Common myeloid progenitor, CD34-positive (primary cell): ENCODE measurements around the gene FLNB.

ENCODE experiments used
- CTCF ChIA-PET: fragments of 350-600 bp; sonication (Branson Sonifier 250); formaldehyde crosslinking; loops from one replicate; lab custom pipeline; 2021; ENCODE audit warnings: antibody characterized with exemption; lab: Charles Lee
- POLR2A ChIA-PET: fragments of 350-600 bp; sonication (Branson Sonifier 250); formaldehyde crosslinking; loops from one replicate; lab custom pipeline; 2021; ENCODE audit warnings: antibody characterized with exemption; lab: Charles Lee
- DNase-seq, 3 donors: peaks; one replicate each; pipeline versions ENCODE4 v3.0.0 to v3.0.0-alpha.2; 2013
- H3K27ac ChIP-seq, 2 experiments: 1 replicate in 1 of 2; 2 replicates in 1 of 2; pipeline ENCODE4 v1.7.0; 2013; ENCODE audit warnings: inconsistent platforms in 2 of 2, low read length in 2 of 2, mild to moderate bottlenecking in 2 of 2, low read depth in 1 of 2, moderate library complexity in 1 of 2; ENCODE audit not compliant: severe bottlenecking in 2 of 2, insufficient read depth in 1 of 2, poor library complexity in 1 of 2
- H3K27me3 ChIP-seq, 5 experiments: replicated peaks in 2 of 5; 1 replicate in 3 of 5; 2 replicates in 2 of 5; pipeline versions ENCODE4 v1.6.1 to v1.7.0; 2013; ENCODE audit warnings: low read length in 4 of 5, mild to moderate bottlenecking in 2 of 5, moderate library complexity in 2 of 5, inconsistent platforms in 1 of 5; ENCODE audit not compliant: insufficient read depth in 5 of 5, control insufficient read depth in 4 of 5
- H3K36me3 ChIP-seq, 4 experiments: 1 replicate in 2 of 4; 2 replicates in 2 of 4; pipeline versions ENCODE4 v1.6.1 to v1.7.0; 2013; ENCODE audit warnings: low read length in 3 of 4, control low read depth in 1 of 4, mild to moderate bottlenecking in 1 of 4; ENCODE audit not compliant: control insufficient read depth in 4 of 4, insufficient read depth in 4 of 4
- H3K4me1 ChIP-seq, 4 experiments: 1 replicate in 3 of 4; 2 replicates in 1 of 4; pipeline versions ENCODE4 v1.6.1 to v1.7.1; 2013; ENCODE audit warnings: low read length in 3 of 4, mild to moderate bottlenecking in 3 of 4, control low read depth in 1 of 4, inconsistent platforms in 1 of 4, moderate library complexity in 1 of 4; ENCODE audit not compliant: control insufficient read depth in 4 of 4, insufficient read depth in 4 of 4; ENCODE audit errors: control extremely low read depth in 1 of 4
- H3K4me3 ChIP-seq, 7 experiments: 1 replicate in 4 of 7; 2 replicates in 3 of 7; pipeline versions ENCODE4 v1.5.1 to v1.7.0; 2013; ENCODE audit warnings: mild to moderate bottlenecking in 7 of 7, low read length in 6 of 7, moderate library complexity in 6 of 7, inconsistent platforms in 2 of 7, low read depth in 2 of 7, control low read depth in 1 of 7; ENCODE audit not compliant: insufficient read depth in 4 of 7, control insufficient read depth in 1 of 7; ENCODE audit errors: extremely low read depth in 1 of 7
- H3K9me3 ChIP-seq, 5 experiments: 1 replicate in 4 of 5; 2 replicates in 1 of 5; pipeline versions ENCODE4 v1.6.1 to v1.7.1; 2013; ENCODE audit warnings: low read length in 4 of 5, mild to moderate bottlenecking in 2 of 5, inconsistent platforms in 1 of 5, low read depth in 1 of 5, moderate library complexity in 1 of 5; ENCODE audit not compliant: control insufficient read depth in 4 of 5, insufficient read depth in 2 of 5; ENCODE audit errors: control extremely low read depth in 1 of 5
- WGBS: methylation state at CpG from one replicate; pipeline ENCODE4 v1.1.5; 2013; ENCODE audit not compliant: insufficient coverage; 5-methylcytosine and 5-hydroxymethylcytosine counted together

Gene FLNB

DNA sequence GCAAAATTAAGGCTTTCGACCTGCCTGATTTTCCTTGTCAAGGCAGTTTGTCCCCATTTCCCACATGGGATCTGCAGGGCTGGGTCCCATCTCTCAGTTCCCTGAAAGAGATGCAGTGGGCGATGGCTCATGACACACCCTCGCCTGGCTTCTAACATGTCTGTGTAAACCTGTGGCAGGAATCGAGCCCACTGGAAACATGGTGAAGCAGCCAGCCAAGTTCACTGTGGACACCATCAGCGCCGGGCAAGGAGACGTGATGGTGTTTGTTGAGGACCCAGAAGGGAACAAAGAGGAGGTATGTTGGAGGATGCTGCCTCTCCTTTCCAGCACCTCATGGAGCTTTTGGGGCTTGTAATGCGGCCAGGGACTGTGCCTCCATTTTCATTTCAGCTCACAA lies 86.4 kb downstream of the FLNB start:
- Histone ChIP-seq H3K36me3 (peaks cover 5 to 53% (median 19%) of the 10 kb centered on the region in 4 experiments), H3K4me1 (no peaks in the 10 kb centered on the region), H3K4me3 (no peak overlapping the region), H3K27me3 (no peaks in the 10 kb centered on the region), H3K9me3 (no peaks in the 10 kb centered on the region), H3K27ac (no peak overlapping the region)
- ChIA-PET CTCF (no interaction called here), POLR2A (no interaction called here)
- DNase-seq: no peak
- WGBS: 98% methylated on average over 6 of the region's 8 CpGs

DNA sequence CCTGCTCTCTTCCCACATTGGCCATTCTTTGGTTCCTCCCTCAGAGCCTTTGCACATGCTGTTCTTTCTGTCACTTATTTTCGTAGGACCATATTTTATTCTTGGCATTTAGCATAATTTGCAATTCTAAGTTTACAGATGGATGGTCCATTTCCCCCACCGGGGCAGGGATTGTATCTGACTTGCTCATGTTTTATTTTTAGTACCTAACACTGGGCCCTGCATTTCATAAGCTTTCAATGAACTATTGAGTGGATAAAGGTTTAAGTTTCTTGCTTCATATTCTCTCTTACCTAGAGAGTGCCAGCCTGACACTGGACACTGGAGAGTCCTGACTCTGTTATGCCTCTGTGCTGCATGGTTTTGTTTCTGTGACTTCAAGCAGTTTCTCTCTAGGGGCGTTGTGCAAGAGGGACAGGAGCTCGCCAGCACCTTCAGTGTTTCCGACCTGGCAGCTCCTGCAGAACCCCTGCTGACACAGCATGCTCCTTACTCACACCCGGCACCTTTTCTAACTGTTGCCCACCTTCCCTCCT lies 87.4 kb downstream of the FLNB start:
- CTCF ChIA-PET: interaction anchor here (0.9 kb wide), 1 partner anchor 12 kb away, joined by 4 read pairs; no protein-coding TSS in a partner anchor
- 96% methylated on average over 5 of the region's 6 CpGs for WGBS
- Histone ChIP-seq H3K36me3 (peaks cover 5 to 60% (median 20%) of the 10 kb centered on the region in 4 experiments), H3K9me3 (no peaks in the 10 kb centered on the region), H3K27ac (no peak overlapping the region), H3K27me3 (no peaks in the 10 kb centered on the region), H3K4me3 (no peak overlapping the region), H3K4me1 (no peaks in the 10 kb centered on the region)
- POLR2A ChIA-PET: no interaction called here
- DNase-seq: no peak

DNA sequence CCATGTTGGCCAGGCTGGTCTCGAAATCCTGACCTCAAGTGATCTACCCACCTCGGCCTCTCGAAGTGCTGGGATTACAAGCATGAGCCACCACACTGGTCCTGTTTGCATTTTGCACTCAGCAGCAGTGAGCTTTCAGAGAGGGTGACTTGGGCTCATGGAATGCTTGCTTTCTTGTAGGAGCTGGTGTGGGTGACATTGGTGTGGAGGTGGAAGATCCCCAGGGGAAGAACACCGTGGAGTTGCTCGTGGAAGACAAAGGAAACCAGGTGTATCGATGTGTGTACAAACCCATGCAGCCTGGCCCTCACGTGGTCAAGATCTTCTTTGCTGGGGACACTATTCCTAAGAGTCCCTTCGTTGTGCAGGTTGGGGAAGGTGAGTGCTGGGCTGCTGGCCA lies 90.3 kb downstream of the FLNB start:
- no peak for DNase-seq
- Histone ChIP-seq H3K4me3 (no peak overlapping the region), H3K9me3 (no peaks in the 10 kb centered on the region), H3K27ac (no peak overlapping the region), H3K27me3 (no peaks in the 10 kb centered on the region), H3K36me3 (peaks cover 12 to 82% (median 37%) of the 10 kb centered on the region in 4 experiments), H3K4me1 (no peaks in the 10 kb centered on the region)
- WGBS: 94% methylated on average over 7 of the region's 8 CpGs
- POLR2A ChIA-PET: no interaction called here
- CTCF ChIA-PET: no interaction called here

DNA sequence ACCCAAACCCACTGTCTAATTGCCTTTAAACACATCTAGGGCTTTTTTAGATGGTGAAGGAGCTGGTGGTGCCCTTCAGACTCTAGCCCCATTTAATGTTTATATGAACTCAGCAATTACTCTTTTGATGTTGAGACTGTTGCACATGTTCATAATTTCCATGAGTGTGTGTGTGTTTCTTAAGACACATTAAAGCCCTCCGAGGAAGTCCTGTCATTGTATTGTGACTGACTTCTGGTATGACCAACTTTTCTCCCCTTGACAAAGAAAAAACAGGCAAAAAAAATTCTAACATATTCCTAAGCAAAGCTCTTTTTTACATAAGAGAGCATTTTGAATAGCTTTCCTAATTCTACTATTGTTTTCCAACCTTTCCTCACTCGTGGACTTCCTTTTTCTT lies 91.6 kb downstream of the FLNB start:
- Histone ChIP-seq H3K27me3 (no peaks in the 10 kb centered on the region), H3K4me1 (no peaks in the 10 kb centered on the region), H3K27ac (no peak overlapping the region), H3K9me3 (no peaks in the 10 kb centered on the region), H3K36me3 (peaks cover 12 to 91% (median 41%) of the 10 kb centered on the region in 4 experiments), H3K4me3 (no peak overlapping the region)
- ChIA-PET CTCF (interaction anchor here (2.4 kb wide), 1 partner anchor 67 kb away, joined by 11 read pairs; no protein-coding TSS in a partner anchor), POLR2A (interaction anchor here (0.6 kb wide), 1 partner anchor 61 kb away, joined by 3 read pairs; no protein-coding TSS in a partner anchor)
- no CpG with 5 or more reads among the region's 2 CpGs for WGBS
- no peak for DNase-seq

DNA sequence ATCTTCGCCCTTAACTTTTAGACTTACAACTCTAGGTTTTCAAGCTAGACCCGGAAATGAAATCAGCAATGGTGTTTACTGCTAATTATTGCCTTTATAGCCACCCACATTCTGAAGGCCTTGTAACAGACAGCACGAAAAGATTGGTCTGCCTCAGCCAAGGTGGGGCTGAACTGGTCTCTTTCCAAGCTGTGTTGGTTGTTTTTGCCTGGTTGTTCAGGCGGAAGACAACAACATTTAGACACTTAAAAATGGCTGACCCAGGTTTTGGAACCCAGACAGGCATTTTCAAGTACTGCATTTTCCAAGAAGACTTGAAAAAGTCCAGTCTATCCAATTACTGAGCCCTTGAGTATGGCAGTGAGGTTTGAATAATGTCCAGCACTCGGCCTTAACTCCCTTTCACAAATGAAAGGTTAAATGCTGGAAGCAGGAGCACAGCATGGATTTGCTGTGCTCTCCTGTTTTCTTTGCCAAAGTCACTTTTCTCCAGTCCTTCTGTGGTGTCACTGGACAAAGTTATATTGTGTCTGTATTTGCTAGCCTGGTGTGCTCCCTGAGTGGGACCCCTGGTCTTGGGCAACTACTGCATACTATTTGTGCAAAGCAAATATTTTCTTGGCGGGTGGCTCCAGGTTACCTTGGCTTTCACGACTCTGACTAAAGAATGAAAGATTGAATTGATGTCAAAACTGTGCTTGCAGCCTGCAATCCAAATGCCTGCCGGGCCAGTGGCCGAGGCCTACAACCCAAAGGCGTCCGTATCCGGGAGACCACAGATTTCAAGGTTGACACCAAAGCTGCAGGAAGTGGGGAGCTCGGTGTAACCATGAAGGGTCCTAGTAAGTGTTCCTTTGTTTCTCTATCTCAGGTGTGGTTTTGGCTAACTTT lies 93.5 kb downstream of the FLNB start:
- no peak overlapping the region for H3K27ac ChIP-seq
- no peaks in the 10 kb centered on the region for H3K27me3 ChIP-seq
- peaks cover 14 to 92% (median 44%) of the 10 kb centered on the region in 4 experiments for H3K36me3 ChIP-seq
- H3K9me3 ChIP-seq: no peaks in the 10 kb centered on the region
- WGBS: 95% methylated on average over 13 of the region's 13 CpGs
- POLR2A ChIA-PET: interaction anchor here (0.5 kb wide), 1 partner anchor 77 kb away, joined by 3 read pairs; no protein-coding TSS in a partner anchor
- no peak overlapping the region for H3K4me3 ChIP-seq
- H3K4me1 ChIP-seq: no peaks in the 10 kb centered on the region
- CTCF ChIA-PET: interaction anchor here (0.5 to 2.4 kb wide), 4 partner anchors 9 to 65 kb away, joined by 3 to 11 read pairs (median 3); no protein-coding TSS in a partner anchor
- no peak for DNase-seq

DNA sequence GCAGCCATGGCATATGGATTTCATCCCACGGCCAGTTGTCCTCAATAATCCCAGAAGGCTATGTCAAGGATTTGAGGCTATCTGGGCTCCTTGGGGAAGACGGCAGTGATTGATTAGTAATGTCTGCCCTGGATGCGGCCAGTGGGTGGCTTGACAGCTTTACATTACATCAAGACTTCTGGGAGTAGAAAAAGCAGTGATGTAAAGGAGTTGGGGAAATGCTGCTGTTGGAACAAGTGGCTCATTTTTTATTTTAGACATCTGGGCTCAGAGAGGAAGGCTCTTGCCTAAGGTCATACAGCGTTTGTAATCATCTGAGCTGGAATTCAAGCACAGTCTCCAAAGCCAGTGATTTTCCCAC lies 94.1 kb downstream of the FLNB start:
- DNase-seq: no peak
- ChIA-PET POLR2A (no interaction called here), CTCF (no interaction called here)
- Histone ChIP-seq H3K27ac (no peak overlapping the region), H3K9me3 (no peaks in the 10 kb centered on the region), H3K27me3 (no peaks in the 10 kb centered on the region), H3K4me3 (no peak overlapping the region), H3K4me1 (no peaks in the 10 kb centered on the region), H3K36me3 (peaks cover 14 to 91% (median 46%) of the 10 kb centered on the region in 4 experiments)
- WGBS: 97% methylated on average over 3 of the region's 4 CpGs

DNA sequence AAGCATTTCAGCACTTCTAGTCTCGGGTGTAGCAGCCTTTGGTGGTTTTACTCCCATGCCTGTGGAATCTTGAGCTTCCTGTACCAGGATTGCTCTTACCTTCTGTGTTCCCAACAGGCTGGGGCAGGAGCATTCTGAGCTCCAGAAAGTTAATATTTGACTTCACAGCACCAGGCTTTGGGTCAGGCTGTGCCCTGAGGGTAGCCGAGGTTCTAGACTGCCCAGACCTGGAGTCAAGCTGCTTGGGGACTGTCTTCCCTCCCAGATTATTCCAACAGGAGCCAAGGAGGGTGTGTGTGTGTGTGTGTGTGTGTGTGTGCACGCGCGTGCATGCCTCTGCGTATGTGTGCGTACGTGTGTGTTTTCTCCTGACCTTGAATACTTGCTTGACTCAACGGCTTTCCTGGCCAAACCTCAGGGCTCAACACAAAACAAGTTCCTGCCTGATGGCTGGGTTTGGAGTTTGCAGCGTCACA lies 94.8 kb downstream of the FLNB start:
- 100% methylated on average over 5 of the region's 10 CpGs for WGBS
- Histone ChIP-seq H3K27ac (no peak overlapping the region), H3K9me3 (no peaks in the 10 kb centered on the region), H3K4me1 (no peaks in the 10 kb centered on the region), H3K27me3 (no peaks in the 10 kb centered on the region), H3K36me3 (peaks cover 11 to 91% (median 46%) of the 10 kb centered on the region in 4 experiments), H3K4me3 (no peak overlapping the region)
- ChIA-PET POLR2A (no interaction called here), CTCF (no interaction called here)
- DNase-seq: no peak
